Fibroblast of skin of left biceps (primary cell): ENCODE results near the gene TMCC1.
A peak's percentile ranks its signal among the peaks of the same experiment; 100 is the strongest.
"Not testable (repeated sequence)": the region's sequence is repeated elsewhere in the genome, so short reads cannot be mapped to it uniquely, and the experiment has no call there.

Experiments used
- DNase-seq, 2 experiments: peaks; one replicate each; pipeline ENCODE4 v3.0.0-alpha.2; 2013; ENCODE audit warnings: low read depth in 2 of 2

TMCC1 gene

DNA sequence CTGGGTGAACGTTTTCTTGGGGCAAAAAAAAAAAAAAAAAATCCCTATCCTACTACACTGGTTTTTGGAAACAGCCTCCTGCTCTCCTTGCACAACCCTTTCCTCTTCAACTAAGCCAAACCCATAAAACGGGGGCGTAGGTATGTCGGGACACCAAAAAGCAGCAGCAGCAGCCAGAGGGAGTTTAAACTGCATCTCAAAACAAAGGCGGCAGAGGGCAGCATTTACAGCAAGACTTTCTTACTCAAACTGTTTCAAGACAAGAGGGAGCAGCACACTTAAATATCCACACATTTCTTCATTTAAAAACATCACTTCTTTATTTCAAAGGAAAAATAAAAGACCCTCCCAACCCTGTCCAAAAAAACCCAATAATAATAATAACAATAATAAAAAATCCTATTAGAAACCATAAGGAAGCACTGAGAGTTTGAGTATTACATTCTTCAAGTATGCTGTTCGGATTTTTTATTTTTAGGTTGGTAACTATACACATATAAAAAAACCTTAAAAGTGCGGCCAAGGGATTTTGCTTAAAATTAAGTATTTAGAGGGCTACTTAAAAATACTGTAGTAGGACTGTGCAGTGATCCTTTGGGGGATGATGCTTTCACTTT, 243.1 kb downstream of the TMCC1 start:
- peak; percentile 47 for DNase-seq

GRCh38 chr3:129648391-129648790, 245.1 kb downstream of the TMCC1 start:
- no peak for DNase-seq

DNA sequence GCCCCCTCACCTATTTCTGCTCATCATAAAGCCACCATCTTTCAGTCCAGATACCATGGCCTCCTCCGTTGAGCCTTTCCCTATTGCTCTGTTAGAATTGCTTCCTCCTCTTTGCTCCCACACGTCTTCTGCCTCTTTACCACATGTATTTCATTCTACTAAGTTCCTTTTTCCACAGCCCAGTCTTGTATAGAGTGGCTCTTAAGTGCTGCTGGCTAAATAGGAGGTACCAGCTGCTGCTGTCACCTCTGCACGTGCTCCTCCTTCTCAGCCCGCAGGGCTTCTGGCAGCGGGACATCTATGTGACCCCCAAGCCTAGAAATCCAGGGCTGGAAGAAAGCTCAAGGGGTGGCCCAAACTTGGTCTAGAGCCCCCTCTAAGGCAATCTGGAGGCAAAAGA, 248.2 kb downstream of the TMCC1 start:
- DNase-seq: no peak

- no peak for DNase-seq
These were observed 248.7 kb downstream of the TMCC1 start for GRCh38 chr3:129644836-129645235.

- not testable (repeated sequence) for DNase-seq
These were observed 251.8 kb downstream of the TMCC1 start for GRCh38 chr3:129641567-129642260.

DNA sequence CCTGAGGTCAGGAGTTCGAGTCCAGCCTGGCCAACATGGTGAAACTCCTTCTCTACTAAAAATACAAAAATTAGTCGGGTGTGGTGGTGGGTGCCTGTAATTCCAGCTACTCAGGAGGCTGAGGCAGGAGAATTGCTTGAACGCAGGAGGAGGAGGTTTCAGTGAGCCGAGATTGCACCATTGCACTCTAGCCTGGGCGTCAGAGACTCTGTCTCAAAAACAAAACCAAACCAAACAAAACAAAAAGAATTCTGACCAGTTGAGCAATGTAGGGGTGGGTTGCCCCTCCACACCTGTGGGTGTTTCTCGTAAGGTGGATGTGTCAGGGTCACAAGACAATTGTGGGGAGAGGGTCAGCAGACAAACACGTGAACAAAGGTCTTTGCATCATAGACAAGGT, 252.5 kb downstream of the TMCC1 start:
- not testable (repeated sequence) for DNase-seq

GRCh38 chr3:129638481-129638880, 255.0 kb downstream of the TMCC1 start:
- no peak for DNase-seq

- no peak for DNase-seq
These were observed 257.4 kb downstream of the TMCC1 start for GRCh38 chr3:129636082-129636481.

DNA sequence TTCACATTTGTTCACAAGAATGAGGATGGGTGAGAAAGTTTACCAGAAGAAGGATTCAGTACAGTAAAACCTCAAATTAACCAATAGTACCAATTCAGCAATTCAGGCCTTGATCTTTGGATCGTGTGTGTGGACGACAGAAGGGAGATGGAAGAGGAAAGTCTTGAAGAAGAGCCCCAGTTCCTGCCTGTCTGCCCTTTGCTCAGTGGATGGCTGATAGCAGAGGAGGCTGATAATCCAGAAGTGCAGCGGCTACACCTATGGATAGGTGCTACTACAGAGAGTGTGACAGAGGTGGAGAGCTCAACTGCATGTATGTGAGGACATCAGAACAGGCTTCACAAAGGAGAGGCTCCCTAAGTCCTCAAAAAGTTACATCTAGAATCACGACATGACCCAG, 257.9 kb downstream of the TMCC1 start:
- no peak for DNase-seq

DNA sequence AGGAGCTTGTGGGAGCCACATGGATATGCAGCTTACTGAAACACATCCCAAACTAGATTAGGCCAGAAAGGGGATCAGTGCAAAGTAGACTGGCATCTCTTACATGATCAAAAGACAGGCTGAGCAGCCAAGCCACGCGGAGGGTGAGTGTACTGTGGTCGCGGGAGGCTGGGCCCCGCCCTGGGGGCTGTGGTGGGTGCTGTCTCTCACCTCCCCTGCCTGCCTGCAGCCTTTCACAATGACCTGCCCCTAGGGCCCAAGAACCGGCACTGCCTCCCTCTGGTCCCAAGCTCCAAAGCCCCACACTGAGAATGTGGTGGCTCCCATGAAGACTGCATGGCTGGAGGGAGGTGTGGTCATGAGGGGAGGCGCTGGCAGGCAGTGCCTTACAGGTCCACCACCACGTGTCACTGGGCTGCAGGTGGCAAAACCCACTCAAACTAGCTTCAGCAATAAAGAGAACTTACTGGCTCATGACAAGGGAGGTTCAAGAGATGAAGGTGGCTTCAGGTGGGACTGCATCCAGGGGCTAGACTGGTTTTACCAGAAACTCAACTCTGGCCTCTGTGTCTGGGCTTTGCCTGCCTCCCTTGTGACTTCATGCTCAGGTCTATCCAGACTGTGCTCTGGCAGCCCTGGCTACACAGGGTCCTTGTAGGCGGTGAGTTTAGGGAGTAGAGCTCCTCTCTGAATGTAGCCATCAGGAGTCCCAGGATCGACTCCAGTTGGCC, 259.6 kb downstream of the TMCC1 start:
- DNase-seq: no peak

DNA sequence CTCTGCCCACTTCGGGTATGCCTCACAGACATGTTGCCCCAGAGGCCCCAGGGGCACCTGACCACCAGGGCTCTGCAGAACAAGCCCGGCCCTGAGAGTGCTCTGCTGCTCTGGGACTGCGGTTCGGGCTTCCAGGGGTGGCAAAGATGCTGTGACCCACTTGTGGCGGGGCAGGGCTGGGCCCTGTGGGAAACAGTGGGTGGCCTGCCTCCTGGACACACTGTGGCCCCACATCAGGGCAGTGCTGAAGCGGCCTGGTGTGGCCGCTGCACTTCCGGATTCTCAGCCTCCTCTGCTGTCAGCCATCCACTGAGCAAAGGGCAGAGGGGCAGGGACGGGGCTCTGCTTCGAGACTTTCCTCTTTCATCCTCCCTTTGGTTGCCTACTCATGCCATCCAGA, 260.5 kb downstream of the TMCC1 start:
- DNase-seq: no peak

DNA sequence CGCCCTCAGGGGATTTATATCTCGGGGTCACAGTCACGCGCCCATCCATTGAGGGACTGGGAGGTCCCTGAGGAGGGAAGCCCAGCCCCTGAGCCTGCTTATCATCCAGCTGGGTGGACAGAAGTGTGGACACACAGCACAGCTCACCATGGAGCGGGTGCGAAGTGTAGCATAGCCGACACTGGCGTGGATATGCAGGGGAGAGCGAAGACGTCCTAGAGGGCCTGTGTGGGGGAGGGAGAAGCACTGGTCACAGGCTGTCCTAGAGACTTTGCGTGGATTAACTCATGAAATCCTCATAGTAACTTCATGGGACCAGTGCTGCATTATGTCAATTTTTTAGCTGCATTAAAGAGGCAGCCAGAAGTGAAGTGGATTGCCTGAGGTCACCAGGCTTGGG, 261.0 kb downstream of the TMCC1 start:
- no peak for DNase-seq

GRCh38 chr3:129632056-129632455, 261.5 kb downstream of the TMCC1 start:
- no peak for DNase-seq

- DNase-seq: no peak
These were observed 264.5 kb downstream of the TMCC1 start for GRCh38 chr3:129629011-129629410.

GRCh38 chr3:129628169-129628522, 265.4 kb downstream of the TMCC1 start:
- no peak for DNase-seq

DNA sequence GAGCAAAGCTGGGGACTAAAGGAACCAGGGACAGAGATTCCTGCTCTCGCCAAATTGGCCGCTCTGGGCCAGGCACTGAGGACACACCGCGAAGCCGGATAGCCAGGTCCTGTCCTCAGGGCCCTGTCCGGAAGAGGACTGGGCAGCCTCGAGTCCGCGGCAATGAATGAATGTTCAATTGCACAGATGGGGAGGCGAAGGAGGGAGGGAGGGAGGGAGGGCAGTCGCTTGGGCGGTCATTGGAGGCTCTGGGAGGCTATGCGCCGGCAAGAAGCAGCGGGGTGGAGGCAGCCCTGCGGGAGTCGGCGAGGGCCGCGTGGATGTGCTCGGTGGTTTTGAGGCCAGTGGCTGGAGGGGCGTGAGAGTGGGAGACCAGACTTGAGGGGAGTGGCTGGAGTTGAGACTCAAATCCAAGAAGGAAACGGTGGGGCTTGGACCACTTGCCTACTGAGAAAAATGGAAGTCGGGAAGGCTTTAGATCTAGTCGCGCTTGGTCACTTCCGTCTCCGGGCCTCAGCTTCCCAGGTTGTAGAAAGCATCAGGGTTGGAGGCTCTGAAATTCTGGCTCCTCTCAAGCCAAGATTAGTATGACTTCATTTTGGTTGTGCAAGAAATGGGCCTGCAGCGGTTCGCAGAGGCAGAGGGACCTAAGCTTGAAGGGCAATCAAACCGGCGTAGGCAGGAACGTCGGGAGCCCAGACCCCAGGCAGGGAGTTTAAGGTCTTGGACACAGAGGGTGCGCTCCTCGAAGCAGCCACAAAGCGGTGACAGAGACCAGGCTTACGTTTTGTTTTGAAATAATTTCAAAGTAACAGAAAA, 266.0 kb downstream of the TMCC1 start:
- no peak for DNase-seq

DNA sequence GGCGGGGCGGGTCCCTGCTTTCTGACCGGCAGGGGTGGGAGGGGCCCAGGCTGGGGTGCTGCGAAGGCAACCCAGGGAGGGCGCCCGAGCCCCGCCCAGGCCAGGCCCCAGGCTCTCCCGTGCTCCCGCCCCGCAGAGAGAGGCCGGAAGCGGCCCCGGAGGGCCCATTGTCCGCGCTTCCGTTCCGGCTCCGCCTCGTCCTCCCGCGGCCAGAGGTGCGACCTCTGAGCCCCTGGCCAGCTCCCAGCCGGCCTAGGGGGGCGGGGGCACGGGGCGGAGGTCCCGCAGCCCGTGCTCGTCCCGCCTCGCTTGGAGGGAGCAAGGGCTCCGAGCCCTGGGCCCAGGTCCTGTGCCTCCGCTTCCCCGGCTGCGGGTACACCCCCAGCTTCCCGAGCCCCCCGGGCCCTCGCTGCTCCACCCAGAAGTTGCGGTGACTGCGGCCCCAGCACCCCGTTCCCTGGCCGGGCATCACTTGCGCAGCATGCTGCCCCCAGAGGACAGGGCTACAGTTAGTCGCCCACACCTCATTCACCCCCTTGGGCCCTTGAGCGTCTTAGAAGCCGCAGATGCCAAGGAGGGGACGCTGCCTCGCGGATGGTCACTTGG, 266.7 kb downstream of the TMCC1 start:
- DNase-seq: no peak

- DNase-seq: no peak
These were observed 268.2 kb downstream of the TMCC1 start for GRCh38 chr3:129625072-129625874.

- DNase-seq: no peak
These were observed 269.0 kb downstream of the TMCC1 start for GRCh38 chr3:129624347-129625071.

DNA sequence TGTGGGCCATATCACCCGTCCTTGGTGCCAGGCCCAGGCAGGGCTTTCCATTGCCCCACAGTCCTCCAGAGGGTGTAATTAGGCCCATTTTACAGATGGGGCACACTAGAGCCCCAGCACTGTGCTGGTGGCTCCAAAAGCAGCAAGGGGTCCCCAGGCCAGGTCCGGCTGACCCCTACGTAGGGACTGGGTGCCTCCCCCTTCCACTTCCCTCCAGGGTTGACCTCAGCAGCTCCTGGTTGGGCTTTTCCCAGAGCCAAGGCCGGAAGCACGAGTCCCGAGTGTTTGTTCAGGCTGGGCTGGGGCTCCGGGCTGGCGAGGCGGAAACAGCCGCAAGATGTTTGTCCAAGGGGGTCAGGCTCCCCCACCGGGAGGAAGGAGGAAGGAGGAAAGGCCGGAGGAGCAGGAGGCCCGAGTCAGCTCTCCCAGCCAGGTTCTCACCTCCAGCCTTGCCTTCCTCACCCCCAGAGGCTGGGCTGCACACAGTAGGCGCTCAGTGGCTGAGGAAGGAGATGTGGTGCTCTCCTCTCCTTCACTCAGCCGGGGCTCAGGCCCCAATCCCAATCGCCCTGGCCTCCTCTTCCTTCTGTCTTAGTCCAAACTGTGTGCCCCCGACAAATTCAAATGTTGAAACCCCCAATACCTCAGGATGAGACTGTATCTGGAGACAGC, 269.9 kb downstream of the TMCC1 start:
- no peak for DNase-seq
